Left cardiac atrium (tissue), 4 donors: ENCODE measurements around the gene BCKDK. TPM values are rescaled to one million over a fixed set of nuclear protein-coding genes. Genes with fewer than 3 reads are reported as not detected.
"Not testable (repeated sequence)": the region's sequence is repeated elsewhere in the genome, so short reads cannot be mapped to it uniquely, and the experiment has no call there.

Experiments used
- ATAC-seq, 2 donors: fragments of 200-7000 bp; cut with Tn5 transposase; one replicate each; pipeline ENCODE4 v1.9.1; 2020; ENCODE audit warnings: mild to moderate bottlenecking in 2 of 2, moderate library complexity in 2 of 2
- DNase-seq: peaks from one replicate; pipeline ENCODE4 v3.0.0-alpha.2; 2020
- intact Hi-C, 2 donors: fragments of 100-400 bp; cut with DNase I; formaldehyde crosslinking; loops; one replicate each; pipeline versions ENCODE4 v1.14.1 to v1.15.1; 2022 to 2023
- total RNA-seq, 2 donors: library from RNA; stranded (reverse); fragmentation: NEBNext Ultra II Directional; extraction: Animal tissue kit (Norgen Biotek cat#: 25700); gene quantifications; one replicate each; pipeline ENCODE4 v1.2.1, GENCODE V29; 2021
- donor health status: DM: no; HTN: yes; CAD: no.
- donor health status: DM: no; HTN: yes; CAD: no; lungs with severe emphysema.
- donor health status: DM: yes; HTN: yes; CAD: no.
- donor health status: Dilated cardiomyopathy.

BCKDK gene
- total RNA-seq, 2 donors from 2014 or later = 43.4 to 46.4 TPM

GRCh38 chr16:31134625-31135534 lies 26.7 kb downstream of the BCKDK start:
- intact Hi-C loops = no loop called here
- DNase-seq (no peak), ATAC-seq (no peak)

DNA sequence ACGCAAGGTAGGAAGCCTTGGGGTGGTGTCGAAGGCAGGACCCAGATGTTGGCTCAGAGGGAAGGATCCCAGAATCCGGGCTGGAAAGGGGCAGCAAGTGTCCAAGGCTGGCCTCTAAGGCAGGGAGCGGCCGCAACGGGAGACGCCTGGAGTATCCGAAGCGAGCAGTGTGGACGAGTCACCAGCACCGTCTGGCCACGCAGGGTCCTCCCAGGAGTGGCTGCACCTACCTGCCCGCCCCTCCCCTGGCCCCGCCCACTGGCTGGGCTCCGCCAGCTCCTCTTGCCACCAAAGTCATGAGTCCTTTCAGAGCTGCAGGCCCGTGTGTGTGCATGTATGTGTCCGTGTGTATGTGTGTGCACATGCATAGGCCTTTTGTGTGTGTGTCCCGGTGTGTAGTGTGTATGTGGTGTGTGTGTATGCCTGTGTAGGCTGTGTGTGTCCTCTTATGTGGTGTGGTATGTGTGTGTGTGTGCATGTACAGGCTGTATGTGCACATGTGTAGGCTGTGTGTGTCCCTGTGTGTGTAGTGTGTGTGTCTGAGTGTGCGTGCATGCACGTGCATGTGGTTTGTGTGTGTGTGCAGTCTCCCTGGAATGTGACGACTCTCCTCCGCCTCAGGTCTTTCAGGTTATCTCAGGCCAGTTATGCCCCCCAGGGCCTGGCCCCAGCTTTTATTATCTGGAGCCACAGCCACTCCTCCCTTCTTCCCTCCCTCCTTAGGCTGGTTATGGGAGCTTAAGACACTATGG lies 27.5 kb downstream of the BCKDK start, which contains the start of gene PRSS8:
Gene PRSS8, minus strand, starts transcription at position 193 of the 752 bp plus-strand sequence. CDS start 229 bp downstream, outside the sequence.
- no peak for ATAC-seq
- no peak for DNase-seq
- intact Hi-C loops = no loop called here

DNA sequence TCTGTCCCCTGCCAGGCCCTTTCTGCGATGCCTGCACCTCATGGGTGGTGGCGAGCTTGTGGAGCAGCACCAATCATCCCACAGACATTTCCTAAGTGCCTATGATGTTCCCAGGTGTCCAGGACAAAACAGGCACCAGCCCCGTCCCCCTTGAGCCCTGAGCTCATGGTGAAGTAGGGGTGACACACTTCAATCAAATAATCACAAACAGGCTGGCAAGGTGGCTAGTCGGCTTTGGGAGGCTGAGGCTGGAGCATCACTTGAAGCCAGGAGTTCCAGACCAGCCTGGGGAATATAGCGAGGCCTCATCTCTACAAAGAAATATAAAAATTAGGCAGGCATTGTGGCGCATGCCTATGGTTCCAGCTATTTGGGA lies 28.1 kb downstream of the BCKDK start:
- intact Hi-C loops = no loop called here

DNA sequence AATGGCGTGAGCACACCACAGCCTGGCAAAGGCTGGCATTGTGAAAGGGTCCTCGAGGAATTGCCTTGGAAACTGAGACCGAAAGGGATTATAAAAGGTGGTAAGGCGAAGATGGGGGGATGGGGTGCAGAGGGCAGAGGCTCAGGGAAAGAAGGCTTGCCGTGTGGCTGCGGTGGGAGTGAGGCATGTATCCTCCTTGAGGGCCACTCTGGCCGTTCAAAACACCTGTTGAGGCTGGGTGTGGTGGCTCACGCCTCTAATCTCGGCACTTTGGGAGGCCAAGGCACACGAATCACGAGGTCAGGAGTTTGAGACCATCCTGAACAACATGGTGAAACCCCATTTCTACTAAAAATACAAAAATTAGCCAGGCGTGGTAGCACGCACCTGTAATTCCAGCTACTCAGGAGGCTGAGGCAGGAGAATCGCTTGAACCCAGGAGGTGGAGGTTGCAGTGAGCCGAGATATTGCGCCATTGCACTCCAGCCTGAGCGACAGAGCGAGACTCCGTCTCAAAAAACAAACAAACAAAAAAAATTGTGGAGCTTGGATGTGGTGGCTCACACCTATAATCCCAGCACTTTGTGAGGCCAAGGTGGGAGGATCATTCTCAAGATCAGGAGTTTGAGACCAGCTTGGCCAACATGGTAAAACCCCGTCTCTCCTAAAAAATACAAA lies 28.8 kb downstream of the BCKDK start:
- ATAC-seq, DNase-seq, intact Hi-C loops: not testable (repeated sequence)

More for the DNA sequence above, 28.1 kb downstream of the BCKDK start:
- DNase-seq (no peak), ATAC-seq (no peak)

DNA sequence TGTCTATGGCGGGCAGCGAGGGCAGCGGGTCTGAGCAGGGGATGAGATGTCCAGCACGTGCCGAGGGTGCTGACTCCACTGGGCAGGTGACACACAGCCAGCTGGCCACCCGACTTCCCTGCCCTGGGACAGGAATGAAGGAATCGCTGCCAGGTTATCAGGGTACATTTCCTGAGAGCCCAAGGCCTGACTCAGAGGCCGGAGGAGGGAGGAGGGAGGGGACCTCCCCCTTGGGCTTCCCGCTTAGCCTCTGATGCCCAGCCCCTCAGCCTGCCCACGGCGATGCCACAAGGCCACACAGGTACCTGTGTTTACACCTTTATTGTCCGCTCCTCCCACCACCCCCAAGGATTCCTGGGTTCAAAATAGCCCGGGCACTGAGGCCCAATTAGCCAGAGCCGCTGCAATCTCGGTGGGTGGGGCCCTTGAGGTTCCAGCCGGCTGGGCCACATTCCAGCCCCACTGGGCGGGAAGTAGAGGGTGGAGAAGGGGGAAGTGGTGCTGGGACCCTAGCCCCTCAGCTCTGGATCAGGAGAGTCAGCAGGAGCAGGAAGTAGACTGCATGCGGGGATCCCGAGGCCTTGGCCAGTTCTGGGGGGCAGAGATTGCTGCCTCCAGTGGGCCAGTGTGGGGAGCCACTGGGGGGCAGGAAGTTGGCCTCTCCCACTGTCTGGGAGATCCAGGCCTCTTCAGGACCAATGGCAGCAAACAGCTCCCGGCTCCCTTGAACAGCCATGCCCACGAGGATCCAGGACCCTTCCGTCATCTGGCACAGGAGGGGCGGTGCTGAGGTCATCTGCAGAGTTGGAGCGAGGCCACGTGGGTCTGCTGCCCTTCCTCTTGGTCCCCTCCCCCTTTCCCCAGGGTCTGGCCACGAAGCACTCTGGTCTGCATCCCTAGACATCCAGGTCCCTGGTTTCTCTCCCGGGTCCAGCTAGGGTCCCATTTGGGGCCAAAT lies 30.7 kb downstream of the BCKDK start:
- ATAC-seq = peak in 1 of 2 donors; percentile 9
- DNase-seq = peak; percentile 68
- intact Hi-C loops = no loop called here

- intact Hi-C loops = loop anchor here in 1 of 2 donors (5.0 kb wide), 2 partner anchors 34 to 154 kb away; partner anchors contain the start of genes BCKDK and HSD3B7
- DNase-seq, ATAC-seq: not testable (repeated sequence)
Observed at GRCh38 chr16:31141071-31141469, 32.9 kb downstream of the BCKDK start.

DNA sequence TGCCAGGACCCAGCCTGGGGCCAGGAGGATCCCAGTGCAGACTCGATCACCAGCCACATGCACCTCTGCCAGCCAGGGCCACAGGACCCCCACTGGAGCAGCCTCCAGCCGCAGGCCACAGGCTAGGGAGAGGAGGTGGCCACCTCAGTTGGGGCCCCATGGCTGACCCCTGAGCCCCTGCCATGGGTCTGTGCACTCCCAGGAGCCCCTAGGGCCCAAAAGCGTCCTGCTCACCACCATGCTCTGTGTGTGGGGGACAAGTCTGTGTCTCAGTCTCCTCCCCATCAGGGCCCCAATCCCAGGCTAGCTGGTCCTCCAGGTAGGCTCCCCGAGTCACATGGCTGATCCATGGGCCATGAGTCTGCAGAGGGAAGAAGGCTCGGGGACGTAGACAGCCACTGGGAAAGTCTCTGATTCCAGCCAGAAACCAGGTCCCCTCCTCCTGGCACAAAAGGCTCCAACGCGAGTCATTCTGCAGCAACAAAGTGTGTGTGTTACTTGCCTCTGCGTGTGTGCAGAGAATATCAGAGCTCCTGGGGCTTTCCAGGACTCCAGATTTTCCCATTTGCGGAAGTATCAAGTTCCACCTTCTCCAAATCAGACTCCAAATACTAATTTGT lies 33.4 kb downstream of the BCKDK start:
- DNase-seq = no peak
- intact Hi-C loops = loop anchor here in 1 of 2 donors (1.0 to 5.0 kb wide), 3 partner anchors 23 to 154 kb away; partner anchors contain the start of genes BCKDK and HSD3B7
- peak; percentile 1 to 2 for ATAC-seq

DNA sequence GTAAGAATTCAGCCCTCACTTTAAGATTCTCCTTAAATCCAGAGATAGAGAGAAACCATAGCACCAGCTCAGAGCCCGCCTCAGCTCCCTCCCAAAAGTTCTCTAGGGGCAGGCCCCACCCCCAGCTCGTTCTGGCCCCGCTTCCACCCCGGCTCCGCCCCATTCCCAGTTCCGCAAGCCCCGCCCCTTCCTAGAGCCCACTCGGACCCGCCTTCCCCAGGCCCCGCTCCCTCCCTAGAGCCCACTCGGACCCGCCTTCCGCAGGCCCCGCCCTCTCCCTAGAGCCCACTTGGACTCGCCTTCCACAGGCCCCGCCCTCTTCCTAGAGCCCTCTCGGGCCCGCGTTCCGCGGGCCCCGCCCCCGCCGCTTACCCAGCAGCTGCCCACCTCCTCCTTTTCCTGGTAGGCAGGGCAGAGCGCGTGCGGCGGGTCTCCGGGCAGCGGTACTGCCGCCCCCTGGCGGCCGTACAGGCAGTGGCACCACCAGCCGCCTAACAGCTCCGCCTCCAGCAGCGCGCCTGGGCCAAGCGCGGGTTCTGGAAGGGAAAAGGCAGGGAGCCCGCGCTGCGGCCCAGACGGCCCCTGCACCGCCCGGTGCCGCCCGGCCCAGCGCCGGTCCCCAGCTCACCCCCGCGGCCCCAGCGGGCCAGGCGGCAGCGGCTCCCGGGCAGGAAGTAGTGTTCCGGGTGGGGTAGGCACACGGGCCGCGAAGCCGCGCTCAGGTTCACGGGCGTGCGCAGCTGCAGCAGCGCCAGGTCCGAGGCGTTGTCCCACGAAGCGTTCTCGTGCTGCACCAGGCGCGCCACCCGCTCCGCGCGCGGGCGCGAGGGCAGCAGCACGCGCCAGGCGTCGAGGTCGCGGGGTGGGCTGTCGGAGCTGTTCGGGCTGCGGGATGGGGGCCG lies 34.2 kb downstream of the BCKDK start:
- ATAC-seq = peak; percentile 97 to 98
- intact Hi-C loops = loop anchor here in 1 of 2 donors (1.0 to 5.0 kb wide), 3 partner anchors 24 to 155 kb away; partner anchors contain the start of genes BCKDK and HSD3B7
- peak; percentile 99 for DNase-seq

DNA sequence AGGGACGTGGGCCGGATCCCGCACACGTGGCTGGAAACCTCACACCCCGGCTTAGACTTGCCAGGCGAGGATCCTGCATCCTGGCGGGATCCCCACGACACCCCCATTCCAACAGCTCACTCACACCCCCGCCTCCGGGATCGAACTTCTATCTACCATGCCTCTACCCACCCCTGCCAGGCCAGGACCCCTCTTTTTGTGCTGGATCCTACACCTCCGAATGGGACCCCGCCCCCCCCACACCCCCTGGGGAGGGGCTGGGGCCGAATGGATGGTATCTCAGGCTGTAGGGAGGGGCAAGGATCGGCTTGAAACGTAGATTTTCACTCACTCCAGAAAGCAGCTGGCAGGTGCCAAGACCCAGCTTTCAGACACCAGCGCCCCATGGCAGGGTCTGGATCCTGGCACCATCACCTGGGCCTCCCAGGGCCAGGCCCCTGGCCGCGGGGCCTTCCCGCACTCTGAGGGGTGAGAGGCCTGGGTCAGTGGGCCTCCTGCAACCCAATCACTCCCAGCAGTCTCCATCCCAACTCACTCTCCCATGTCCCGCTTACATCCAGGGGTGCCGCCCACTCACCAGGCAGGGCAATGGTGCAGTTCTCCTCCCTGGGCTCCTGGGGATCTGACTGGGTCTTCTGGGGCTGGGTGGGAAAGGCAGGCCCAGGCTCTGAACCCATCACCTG lies 35.0 kb downstream of the BCKDK start:
- intact Hi-C loops = loop anchor here in 1 of 2 donors (5.0 kb wide), 2 partner anchors 36 to 156 kb away; partner anchors contain the start of genes BCKDK and HSD3B7
- DNase-seq = no peak
- ATAC-seq = no peak

GRCh38 chr16:31143694-31144148 lies 35.5 kb downstream of the BCKDK start:
- intact Hi-C loops = loop anchor here in 1 of 2 donors (5.0 kb wide), 2 partner anchors 36 to 156 kb away; partner anchors contain the start of genes BCKDK and HSD3B7
- DNase-seq (no peak), ATAC-seq (no peak)

GRCh38 chr16:31144418-31144817 lies 36.2 kb downstream of the BCKDK start:
- ATAC-seq, DNase-seq: not testable (repeated sequence)

GRCh38 chr16:31145398-31145990 lies 37.3 kb downstream of the BCKDK start:
- DNase-seq (no peak), ATAC-seq (no peak)
- intact Hi-C loops = no loop called here

More at GRCh38 chr16:31144418-31144817, 36.2 kb downstream of the BCKDK start:
- intact Hi-C loops = loop anchor here in 1 of 2 donors (5.0 kb wide), 2 partner anchors 37 to 157 kb away; partner anchors contain the start of genes BCKDK and HSD3B7

DNA sequence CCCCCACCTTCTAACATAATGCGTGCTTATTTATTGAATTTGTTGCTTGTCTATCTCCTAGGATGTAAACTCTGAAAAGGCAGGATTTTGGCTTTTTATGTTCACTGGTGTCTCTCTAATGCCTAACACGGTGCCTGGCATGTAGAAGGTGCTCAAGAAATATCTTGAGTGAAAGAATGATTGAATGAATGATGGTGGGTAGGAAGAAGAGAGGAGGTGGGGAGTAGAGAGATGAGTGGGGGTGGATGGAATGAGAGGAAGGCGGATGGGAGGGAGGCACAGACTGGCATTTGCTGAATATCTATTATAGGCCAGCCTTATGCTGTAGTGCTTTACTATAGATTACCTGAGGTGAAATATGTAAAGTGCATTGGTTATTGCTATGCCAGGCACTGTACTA lies 39.4 kb downstream of the BCKDK start:
- intact Hi-C loops = no loop called here
- DNase-seq (no peak), ATAC-seq (no peak)

- DNase-seq (no peak), ATAC-seq (peak; percentile 9 to 48)
- intact Hi-C loops = no loop called here
Observed at GRCh38 chr16:31148281-31148728, 40.1 kb downstream of the BCKDK start.

DNA sequence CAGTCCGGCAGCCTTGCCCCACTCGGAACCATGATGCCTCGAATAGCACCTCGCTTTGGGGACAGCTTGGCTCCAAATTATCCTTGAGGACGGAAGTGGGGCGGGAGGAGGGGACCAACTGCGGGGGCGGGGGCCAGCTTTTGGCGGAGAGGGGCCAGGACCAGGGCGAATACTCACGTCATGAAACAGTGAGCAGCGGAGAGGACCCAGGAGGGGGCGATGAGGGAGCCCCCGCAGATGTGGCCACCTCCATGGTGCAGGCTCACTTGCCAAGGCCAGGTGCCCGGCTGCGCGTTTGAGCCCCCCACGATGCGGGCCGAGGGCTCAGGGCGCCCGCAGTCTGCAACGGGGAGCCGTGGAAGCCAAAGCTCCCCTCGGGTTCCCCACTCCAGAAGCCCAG lies 40.7 kb downstream of the BCKDK start:
- intact Hi-C loops = no loop called here
- no peak for DNase-seq
- ATAC-seq = no peak
